Breast epithelium (tissue), 4 donors: ENCODE results near the gene C1R. TPM values are rescaled to one million over a fixed set of nuclear protein-coding genes. Genes with fewer than 3 reads are reported as not detected.

Experiments
- DNase-seq, 2 donors: peaks; one replicate each; pipeline ENCODE4 v3.0.0-alpha.2; 2019; ENCODE audit warnings: low spot score in 2 of 2
- H3K27ac ChIP-seq, 2 donors: fragments of 200-600 bp; sonication (generic) in 1 of 2; one replicate each; pipeline ENCODE4 v1.5.1; 2016 to 2019; ENCODE audit warnings: mild to moderate bottlenecking in 1 of 2
- H3K27me3 ChIP-seq, 2 donors: fragments of 200-600 bp; sonication (generic) in 1 of 2; one replicate each; pipeline versions ENCODE4 v1.5.1 to v1.6.0; 2017 to 2019; ENCODE audit warnings: control low read depth in 1 of 2, mild to moderate bottlenecking in 1 of 2
- H3K36me3 ChIP-seq: fragments of 200-600 bp; one replicate; pipeline ENCODE4 v1.5.1; 2019
- H3K4me1 ChIP-seq, 2 donors: fragments of 200-600 bp; sonication (generic); one replicate each; pipeline ENCODE4 v1.5.1; 2016 to 2019; ENCODE audit warnings: control low read depth in 1 of 2
- H3K4me3 ChIP-seq, 3 donors: fragments of 200-600 bp; sonication (generic); 1 replicate in 2 of 3; 2 replicates in 1 of 3; pipeline ENCODE4 v1.5.1; 2016 to 2019; ENCODE audit warnings: mild to moderate bottlenecking in 3 of 3, moderate library complexity in 2 of 3
- H3K9me3 ChIP-seq, 2 donors: fragments of 200-600 bp; sonication (generic) in 1 of 2; one replicate each; pipeline ENCODE4 v1.5.1; 2016 to 2019; ENCODE audit warnings: control low read depth in 1 of 2
- POLR2A ChIP-seq: fragments of 450-650 bp; IDR thresholded peaks from one replicate; pipeline ENCODE4 v1.6.1; 2016; ENCODE audit warnings: antibody characterized with exemption, mild to moderate bottlenecking, moderate library complexity
- POLR2AphosphoS5 ChIP-seq, 3 donors: sonication (generic); formaldehyde crosslinking; IDR thresholded peaks; one replicate each; pipeline ENCODE4 v1.6.1; 2017; ENCODE audit warnings: antibody characterized with exemption in 3 of 3
- intact Hi-C: fragments of 100-400 bp; cut with DNase I; formaldehyde crosslinking; loops from one replicate; pipeline ENCODE4 v1.15.1; 2023; ENCODE audit warnings: low total_unique reads
- total RNA-seq, 3 donors: library from RNA; depleted of rRNA; stranded (reverse); fragments of >200 nt; gene quantifications; one replicate each; pipeline ENCODE4 v1.1.0, GENCODE V29; 2016
- TF ChIP-seq, protein P1 (sequence below), 3 donors: fragments of 450-650 bp; IDR thresholded peaks; one replicate each; pipeline ENCODE4 v1.5.1; 2016 to 2017; ENCODE audit warnings: antibody characterized with exemption in 3 of 3, mild to moderate bottlenecking in 3 of 3, moderate library complexity in 3 of 3

C1R gene
- total RNA-seq, 3 donors from 2014 or later: 302 to 773 (median 582) TPM

DNA sequence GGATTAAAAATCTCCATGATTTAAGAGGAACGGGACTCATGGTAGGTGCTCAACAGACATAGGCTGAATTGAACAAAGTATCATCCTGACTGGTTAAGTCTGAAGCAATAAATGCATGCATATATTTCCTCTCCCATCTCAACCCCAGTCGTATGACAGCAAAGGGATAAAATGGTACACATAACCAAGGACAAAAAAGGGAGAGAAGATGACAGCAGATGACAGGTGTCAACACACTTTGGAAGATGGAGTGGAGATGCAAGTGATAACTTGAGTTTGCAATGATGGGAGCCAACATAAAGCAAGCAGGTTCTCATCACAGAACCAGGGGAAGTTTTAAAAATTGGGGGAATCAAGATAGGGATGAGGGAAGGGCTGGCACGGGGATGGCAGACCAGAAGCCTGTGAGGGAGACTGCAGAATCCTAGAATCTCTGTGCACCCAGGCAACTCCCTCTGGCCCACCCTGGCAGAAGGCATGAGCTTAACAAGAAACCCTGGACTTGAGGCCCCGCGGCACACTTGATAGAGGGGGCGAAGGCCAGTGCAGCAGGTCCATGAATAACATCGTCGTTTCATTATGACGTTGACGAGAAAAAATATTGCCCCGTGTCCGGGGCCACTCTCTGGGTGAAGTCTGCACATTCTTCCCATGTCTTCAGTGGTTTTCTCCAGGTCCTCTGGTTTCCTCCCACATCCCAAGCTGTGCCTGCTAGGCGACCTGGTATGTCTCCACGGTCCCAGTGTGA lies 11.8 kb upstream of the C1R start:
- intact Hi-C loops: no loop called here
- Histone ChIP-seq H3K27me3 (no peaks in the 10 kb centered on the region), H3K36me3 (no peaks in the 10 kb centered on the region), H3K9me3 (no peaks in the 10 kb centered on the region), H3K4me3 (no peak overlapping the region), H3K27ac (no peak overlapping the region), H3K4me1 (no peaks in the 10 kb centered on the region)
- DNase-seq: no peak
- TF ChIP-seq, protein P1, sequence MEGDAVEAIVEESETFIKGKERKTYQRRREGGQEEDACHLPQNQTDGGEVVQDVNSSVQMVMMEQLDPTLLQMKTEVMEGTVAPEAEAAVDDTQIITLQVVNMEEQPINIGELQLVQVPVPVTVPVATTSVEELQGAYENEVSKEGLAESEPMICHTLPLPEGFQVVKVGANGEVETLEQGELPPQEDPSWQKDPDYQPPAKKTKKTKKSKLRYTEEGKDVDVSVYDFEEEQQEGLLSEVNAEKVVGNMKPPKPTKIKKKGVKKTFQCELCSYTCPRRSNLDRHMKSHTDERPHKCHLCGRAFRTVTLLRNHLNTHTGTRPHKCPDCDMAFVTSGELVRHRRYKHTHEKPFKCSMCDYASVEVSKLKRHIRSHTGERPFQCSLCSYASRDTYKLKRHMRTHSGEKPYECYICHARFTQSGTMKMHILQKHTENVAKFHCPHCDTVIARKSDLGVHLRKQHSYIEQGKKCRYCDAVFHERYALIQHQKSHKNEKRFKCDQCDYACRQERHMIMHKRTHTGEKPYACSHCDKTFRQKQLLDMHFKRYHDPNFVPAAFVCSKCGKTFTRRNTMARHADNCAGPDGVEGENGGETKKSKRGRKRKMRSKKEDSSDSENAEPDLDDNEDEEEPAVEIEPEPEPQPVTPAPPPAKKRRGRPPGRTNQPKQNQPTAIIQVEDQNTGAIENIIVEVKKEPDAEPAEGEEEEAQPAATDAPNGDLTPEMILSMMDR (IDR thresholded peaks at IDR 0.05): no peak
- TF ChIP-seq POLR2AphosphoS5 (IDR thresholded peaks at IDR 0.05) (no peak), POLR2A (no peak)

DNA sequence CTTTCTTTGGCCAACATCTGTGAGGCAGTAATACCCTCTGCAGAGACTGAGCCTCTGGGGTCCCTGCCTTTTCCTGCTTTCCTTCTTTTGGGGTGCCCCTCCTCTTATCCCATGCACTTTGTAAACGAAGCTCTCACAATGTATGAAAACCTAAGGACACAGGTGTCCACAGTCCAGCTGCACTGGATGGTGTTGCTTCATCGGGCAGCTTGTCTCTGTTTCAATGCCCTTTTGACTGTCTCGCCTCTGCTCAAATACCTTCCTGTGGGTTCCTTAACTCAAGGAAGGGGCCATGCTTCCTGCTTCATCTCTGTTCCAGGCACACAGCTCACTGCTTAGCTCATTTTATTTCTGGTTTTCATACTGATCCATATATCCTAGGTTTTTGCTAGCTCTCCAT lies 10.3 kb upstream of the C1R start:
- intact Hi-C loops: no loop called here
- TF ChIP-seq POLR2A: no peak
- TF ChIP-seq POLR2AphosphoS5 (IDR thresholded peaks at IDR 0.05): no peak
- TF ChIP-seq, protein P1 (IDR thresholded peaks at IDR 0.05): no peak
- Histone ChIP-seq H3K4me1 (no peaks in the 10 kb centered on the region), H3K36me3 (no peaks in the 10 kb centered on the region), H3K27ac (peak overlapping the region in 1 of 2 donors; percentile 79), H3K27me3 (no peaks in the 10 kb centered on the region), H3K4me3 (no peak overlapping the region), H3K9me3 (no peaks in the 10 kb centered on the region)
- no peak for DNase-seq

DNA sequence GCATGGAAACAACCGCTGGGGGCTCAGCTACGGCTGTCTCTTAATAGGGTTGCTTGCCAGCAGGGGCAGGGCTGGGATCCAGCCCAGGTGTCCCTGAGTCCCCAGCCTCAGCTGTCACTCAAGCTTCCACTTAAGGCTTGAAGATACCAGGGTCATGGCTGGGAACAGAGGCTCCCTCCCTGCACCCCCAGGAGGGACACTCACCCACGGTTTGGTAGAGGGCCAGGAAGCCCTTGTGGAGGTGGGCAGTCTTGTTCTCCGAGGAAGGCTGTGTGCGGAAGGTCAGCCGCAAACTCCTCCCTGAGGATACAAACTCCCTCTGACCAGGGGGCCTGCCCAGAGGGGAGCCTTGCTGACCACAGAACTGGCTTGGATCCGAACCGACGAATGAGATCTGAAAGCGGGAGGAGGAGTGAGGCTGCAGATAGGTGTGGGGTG lies 9.5 kb upstream of the C1R start:
- H3K9me3 ChIP-seq: no peaks in the 10 kb centered on the region
- DNase-seq: no peak
- peak overlapping the region in 1 of 3 donors; percentile 39 for H3K4me3 ChIP-seq
- TF ChIP-seq POLR2AphosphoS5 (IDR thresholded peaks at IDR 0.05): no peak
- TF ChIP-seq, protein P1 (IDR thresholded peaks at IDR 0.05): no peak
- no peak for TF ChIP-seq POLR2A
- intact Hi-C loops: no loop called here
- H3K4me1 ChIP-seq: no peaks in the 10 kb centered on the region
- no peaks in the 10 kb centered on the region for H3K36me3 ChIP-seq
- no peaks in the 10 kb centered on the region for H3K27me3 ChIP-seq
- peak overlapping the region; percentile 58 to 79 for H3K27ac ChIP-seq

DNA sequence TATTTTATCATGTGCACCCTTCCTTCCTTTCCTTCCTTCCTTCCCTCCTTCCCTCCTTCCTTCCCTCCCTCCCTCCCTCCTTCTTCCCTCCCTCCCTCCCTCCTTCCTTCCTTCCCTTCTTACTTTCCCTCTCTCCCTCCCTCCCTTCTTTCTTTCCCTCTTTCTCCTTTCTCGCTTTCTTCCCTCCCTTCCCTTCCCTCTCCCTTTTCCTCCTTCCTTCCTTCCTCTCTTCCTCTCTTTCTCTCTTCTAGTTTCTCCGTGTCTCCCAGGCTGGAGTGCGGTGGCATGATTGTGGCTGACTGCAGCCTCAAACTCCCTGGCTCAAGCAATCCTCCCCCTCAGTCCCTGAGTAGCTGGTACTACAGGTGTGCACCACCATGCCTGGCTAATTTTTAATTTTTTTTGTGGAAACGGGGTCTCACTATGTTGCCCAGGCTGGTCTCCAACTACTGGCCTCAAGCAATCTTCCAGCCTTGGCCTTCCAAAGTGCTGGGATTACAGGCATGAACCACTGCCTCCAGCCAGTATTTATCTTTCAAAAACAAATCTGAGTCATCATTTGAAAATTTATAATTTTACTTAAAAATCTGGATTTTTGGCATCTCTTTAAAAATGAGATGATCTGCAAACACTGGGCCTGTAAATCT lies 8.9 kb upstream of the C1R start:
- DNase-seq: no peak
- Histone ChIP-seq H3K36me3 (no peaks in the 10 kb centered on the region), H3K4me3 (peak overlapping the region in 1 of 3 donors; percentile 39), H3K27me3 (no peaks in the 10 kb centered on the region), H3K9me3 (no peaks in the 10 kb centered on the region), H3K27ac (peak overlapping the region; percentile 58 to 79), H3K4me1 (no peaks in the 10 kb centered on the region)
- TF ChIP-seq POLR2A: no peak
- TF ChIP-seq, protein P1 (IDR thresholded peaks at IDR 0.05): no peak
- TF ChIP-seq POLR2AphosphoS5 (IDR thresholded peaks at IDR 0.05): no peak
- intact Hi-C loops: no loop called here

DNA sequence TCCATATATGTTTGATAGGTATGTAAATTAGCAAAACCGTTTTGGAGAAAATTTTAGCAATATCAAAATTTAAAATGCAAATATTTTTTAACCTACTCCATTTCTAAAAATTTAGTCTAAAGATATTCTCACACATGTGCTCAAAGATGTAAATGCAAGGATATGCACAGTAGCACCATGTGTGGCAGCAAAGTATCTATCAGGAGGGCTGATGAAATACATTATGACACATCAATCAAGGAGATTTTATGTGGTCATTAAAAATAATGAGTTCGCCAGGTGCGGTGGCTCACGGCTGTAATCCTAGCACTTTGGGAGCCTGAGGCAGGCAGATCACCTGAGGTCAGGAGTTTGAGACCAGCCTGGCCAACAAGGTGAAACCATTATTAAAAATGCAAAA lies 8.0 kb upstream of the C1R start:
- intact Hi-C loops: no loop called here

More for the DNA sequence above, 8.0 kb upstream of the C1R start:
- Histone ChIP-seq H3K27me3 (no peaks in the 10 kb centered on the region), H3K36me3 (no peaks in the 10 kb centered on the region), H3K4me3 (no peak overlapping the region), H3K9me3 (no peaks in the 10 kb centered on the region), H3K27ac (peak overlapping the region in 1 of 2 donors; percentile 11), H3K4me1 (no peaks in the 10 kb centered on the region)
- no peak for TF ChIP-seq POLR2AphosphoS5 (IDR thresholded peaks at IDR 0.05)
- TF ChIP-seq POLR2A: no peak
- TF ChIP-seq, protein P1 (IDR thresholded peaks at IDR 0.05): no peak
- no peak for DNase-seq
